BJ (cell line): ENCODE data around the gene WDR38. TPM values are rescaled to one million over a fixed set of nuclear protein-coding genes. Genes with fewer than 3 reads are reported as not detected.

ENCODE experiments used
- CTCF ChIA-PET: fragments of 350-600 bp; formaldehyde crosslinking; extraction: SDS; loops from one replicate; lab custom pipeline; 2021; ENCODE audit warnings: antibody characterized with exemption, inconsistent platforms; lab: Yijun Ruan, JAX
- POLR2A ChIA-PET: fragments of 300-600 bp; sonication (Branson Sonifier 250); formaldehyde crosslinking; extraction: SDS; loops from one replicate; lab custom pipeline; 2021; ENCODE audit warnings: antibody characterized with exemption; lab: Charles Lee
- DNase-seq: peaks from one replicate; pipeline ENCODE4 v3.0.0-alpha.2; 2011; ENCODE audit warnings: low read depth
- H3K27me3 ChIP-seq: 2 replicates; pipeline ENCODE4 v1.6.0; 2011; ENCODE audit warnings: low read length; ENCODE audit not compliant: control insufficient read depth, insufficient read depth
- H3K36me3 ChIP-seq: 2 replicates; pipeline ENCODE4 v1.5.1; 2011; ENCODE audit warnings: low read length; ENCODE audit not compliant: control insufficient read depth, insufficient read depth
- H3K4me3 ChIP-seq: 2 replicates; pipeline ENCODE4 v1.5.1; 2011; ENCODE audit warnings: low read depth, mild to moderate bottlenecking, control low read depth, low read length
- polyA plus RNA-seq: library from polyadenylated mRNA; depleted of rRNA; stranded (reverse); fragments of >200 nt; gene quantifications from 2 replicates; pipeline ENCODE4 v1.2.3, GENCODE V29; 2011
- TF ChIP-seq, protein P1 (sequence below): IDR thresholded peaks from 2 replicates; pipeline ENCODE4 v1.5.1; 2011; ENCODE audit warnings: low read depth, mild to moderate bottlenecking, control low read depth, inconsistent platforms, low read length, moderate library complexity; ENCODE audit not compliant: insufficient read depth

Gene WDR38
- polyA plus RNA-seq, 1 experiment, result not detected

DNA sequence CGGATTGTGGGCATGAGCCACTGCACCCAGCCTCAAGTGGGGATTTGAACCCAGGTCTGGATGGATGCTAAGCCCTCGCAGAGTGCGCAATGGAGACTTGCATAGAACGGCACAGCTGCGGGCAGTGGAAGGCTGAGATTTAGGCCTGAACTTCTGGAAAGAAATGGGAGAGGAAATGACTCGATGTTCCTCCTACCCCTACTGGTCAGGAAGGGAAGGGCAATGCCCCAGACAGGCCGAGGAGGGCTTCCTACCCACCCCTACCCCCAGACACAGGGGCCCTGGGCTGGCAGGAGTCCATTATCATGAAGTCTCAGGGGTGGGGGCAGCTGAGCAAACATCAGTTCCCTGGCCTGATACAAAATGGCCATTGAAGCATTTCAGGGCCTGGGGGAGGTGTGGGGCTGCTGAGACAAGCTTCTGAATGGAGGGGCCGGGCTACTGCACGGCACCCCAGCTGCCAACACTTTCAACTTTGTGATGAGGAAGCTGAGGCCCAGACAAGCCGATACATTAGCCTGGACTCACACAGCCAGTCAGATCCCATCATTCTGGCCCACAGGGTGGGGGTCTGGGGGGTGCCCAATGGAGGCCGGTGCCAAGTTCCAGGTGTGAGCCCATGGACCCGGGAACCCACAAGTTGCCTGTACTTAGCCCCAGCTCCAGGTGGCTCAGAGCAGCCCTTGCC, 13.5 kb upstream of the WDR38 start:
- POLR2A ChIA-PET, result no interaction called here
- Histone ChIP-seq H3K27me3 (no peaks in the 10 kb centered on the region), H3K36me3 (no peaks in the 10 kb centered on the region), H3K4me3 (no peak overlapping the region)
- CTCF ChIA-PET, result interaction anchor here (0.5 to 36.1 kb wide), 16 partner anchors 8 to 226 kb away, joined by 3 to 1161 read pairs (median 4); partner anchors contain the start of genes NR6A1, OLFML2A, RPL35 and WDR38
- no peak for DNase-seq
- TF ChIP-seq, protein P1, sequence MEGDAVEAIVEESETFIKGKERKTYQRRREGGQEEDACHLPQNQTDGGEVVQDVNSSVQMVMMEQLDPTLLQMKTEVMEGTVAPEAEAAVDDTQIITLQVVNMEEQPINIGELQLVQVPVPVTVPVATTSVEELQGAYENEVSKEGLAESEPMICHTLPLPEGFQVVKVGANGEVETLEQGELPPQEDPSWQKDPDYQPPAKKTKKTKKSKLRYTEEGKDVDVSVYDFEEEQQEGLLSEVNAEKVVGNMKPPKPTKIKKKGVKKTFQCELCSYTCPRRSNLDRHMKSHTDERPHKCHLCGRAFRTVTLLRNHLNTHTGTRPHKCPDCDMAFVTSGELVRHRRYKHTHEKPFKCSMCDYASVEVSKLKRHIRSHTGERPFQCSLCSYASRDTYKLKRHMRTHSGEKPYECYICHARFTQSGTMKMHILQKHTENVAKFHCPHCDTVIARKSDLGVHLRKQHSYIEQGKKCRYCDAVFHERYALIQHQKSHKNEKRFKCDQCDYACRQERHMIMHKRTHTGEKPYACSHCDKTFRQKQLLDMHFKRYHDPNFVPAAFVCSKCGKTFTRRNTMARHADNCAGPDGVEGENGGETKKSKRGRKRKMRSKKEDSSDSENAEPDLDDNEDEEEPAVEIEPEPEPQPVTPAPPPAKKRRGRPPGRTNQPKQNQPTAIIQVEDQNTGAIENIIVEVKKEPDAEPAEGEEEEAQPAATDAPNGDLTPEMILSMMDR, result peak; percentile 62

DNA sequence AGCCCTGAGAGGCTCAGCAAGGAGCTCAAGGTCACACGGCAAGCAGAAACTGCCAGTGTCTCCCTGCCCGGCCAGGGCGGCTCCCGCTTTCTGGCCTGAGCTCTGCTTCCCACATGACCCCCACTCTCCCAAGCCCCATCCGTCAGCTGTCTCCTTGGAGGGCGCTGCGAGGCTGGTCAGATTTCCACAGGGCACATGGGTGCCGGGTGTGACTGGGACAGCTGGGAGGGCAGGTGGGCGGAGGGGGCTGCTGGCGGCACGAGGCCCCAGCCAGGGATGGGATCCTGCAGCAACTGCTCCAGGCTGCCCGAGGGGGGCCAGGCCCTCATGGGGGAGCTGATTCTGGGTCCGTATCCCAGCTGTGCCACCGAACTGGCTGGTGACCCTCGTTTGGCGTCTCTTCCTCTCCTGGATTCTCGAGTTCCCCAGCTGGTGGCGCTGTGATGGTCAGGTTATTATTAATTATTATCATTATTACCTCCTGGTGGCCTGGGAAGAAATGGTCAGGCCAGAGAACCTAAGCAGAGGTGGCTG, 12.9 kb upstream of the WDR38 start:
- ChIA-PET POLR2A (no interaction called here), CTCF (interaction anchor here (0.7 to 36.1 kb wide), 14 partner anchors 9 to 87 kb away, joined by 3 to 1161 read pairs (median 4); partner anchors contain the start of genes NR6A1, OLFML2A, RPL35 and WDR38)
- H3K27me3 ChIP-seq, result no peaks in the 10 kb centered on the region
- DNase-seq, result no peak
- H3K36me3 ChIP-seq, result no peaks in the 10 kb centered on the region
- TF ChIP-seq, protein P1, result peak; percentile 30
- H3K4me3 ChIP-seq, result no peak overlapping the region

DNA sequence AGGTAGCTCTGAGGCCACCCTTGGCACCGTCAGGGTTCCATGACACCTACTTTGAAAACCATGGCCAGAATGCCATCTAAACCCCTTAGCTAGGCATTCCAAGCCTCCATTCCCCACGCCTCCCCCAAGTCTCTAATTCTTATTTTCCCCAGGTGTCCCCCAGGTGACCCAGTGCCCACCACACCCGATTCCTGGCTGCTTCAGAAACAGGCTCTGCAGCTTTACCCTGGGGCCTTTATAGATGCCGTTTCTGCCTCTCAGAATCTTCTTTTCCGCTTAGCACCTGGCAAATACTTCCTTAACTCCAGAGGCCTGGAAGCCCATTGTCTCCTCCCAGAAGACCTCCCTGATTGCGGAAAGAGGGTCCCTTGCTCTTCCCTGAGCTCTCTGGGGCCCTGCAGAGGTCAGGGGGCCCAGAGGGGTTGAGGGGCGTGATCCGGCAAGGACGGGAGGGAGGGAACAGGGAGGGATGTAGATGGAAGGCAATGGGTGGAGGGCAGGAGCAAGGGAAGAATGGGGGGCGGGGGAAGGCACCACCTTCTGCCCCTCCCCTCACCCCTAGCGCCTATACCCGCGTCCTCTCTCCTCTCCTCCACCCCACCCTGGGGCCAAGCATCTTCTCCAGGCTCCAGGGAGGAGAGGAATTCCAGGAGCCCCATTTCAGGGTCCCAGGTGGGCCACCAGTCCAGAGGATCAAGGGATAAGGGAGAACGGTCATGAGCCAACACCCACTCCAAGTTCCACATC, 12.0 kb upstream of the WDR38 start:
- CTCF ChIA-PET, result interaction anchor here (1.2 to 36.1 kb wide), 7 partner anchors 10 to 65 kb away, joined by 3 to 1161 read pairs (median 8); partner anchors contain the start of genes NR6A1, OLFML2A and WDR38
- H3K36me3 ChIP-seq, result no peaks in the 10 kb centered on the region
- TF ChIP-seq, protein P1, result no peak
- no peaks in the 10 kb centered on the region for H3K27me3 ChIP-seq
- DNase-seq, result no peak
- H3K4me3 ChIP-seq, result no peak overlapping the region
- POLR2A ChIA-PET, result no interaction called here

DNA sequence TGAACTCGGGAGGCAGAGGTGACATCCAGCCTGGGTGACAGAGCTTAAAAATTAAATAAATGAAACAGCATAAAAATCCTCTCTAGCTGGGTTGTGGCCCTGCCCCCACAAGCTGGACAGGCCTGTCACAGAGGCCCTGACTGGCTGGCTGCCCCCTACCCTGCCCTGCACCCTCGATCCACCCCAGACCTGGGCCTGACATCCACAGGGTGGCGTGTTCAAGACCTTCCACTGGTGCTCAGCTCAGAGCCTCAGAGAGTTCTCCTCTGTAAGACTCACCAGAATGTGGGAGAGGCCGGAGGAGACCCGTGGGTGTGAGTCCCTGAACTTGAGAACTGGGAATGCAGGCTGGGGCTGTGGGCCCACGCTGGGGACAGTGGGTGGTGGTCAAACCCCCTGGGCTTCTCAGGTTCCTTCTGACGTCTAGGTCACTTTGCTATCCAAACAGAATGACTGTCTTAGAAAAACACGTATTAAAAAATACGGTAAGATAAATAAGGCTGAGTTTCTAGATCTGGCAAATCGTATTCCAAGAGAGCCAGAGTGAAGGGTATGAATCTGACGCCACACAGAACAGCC, 9.7 kb upstream of the WDR38 start:
- CTCF ChIA-PET, result interaction anchor here (4.7 to 36.1 kb wide), 3 partner anchors 10 to 67 kb away, joined by 18 to 1161 read pairs (median 236); partner anchors contain the start of genes NR6A1, OLFML2A and WDR38
- no peak for DNase-seq
- TF ChIP-seq, protein P1, result no peak
- POLR2A ChIA-PET, result interaction anchor here (0.5 kb wide), 1 partner anchor 62 kb away, joined by 6 read pairs; no protein-coding TSS in a partner anchor
- no peaks in the 10 kb centered on the region; the same call in 1 of the 2 replicates for H3K27me3 ChIP-seq
- H3K36me3 ChIP-seq, result no peaks in the 10 kb centered on the region
- H3K4me3 ChIP-seq, result no peak overlapping the region
